ENCODE results near the gene LEMD1.
"Not testable (repeated sequence)": the region's sequence is repeated elsewhere in the genome, so short reads cannot be mapped to it uniquely, and the experiment has no call there.

The LEMD1 gene

DNA sequence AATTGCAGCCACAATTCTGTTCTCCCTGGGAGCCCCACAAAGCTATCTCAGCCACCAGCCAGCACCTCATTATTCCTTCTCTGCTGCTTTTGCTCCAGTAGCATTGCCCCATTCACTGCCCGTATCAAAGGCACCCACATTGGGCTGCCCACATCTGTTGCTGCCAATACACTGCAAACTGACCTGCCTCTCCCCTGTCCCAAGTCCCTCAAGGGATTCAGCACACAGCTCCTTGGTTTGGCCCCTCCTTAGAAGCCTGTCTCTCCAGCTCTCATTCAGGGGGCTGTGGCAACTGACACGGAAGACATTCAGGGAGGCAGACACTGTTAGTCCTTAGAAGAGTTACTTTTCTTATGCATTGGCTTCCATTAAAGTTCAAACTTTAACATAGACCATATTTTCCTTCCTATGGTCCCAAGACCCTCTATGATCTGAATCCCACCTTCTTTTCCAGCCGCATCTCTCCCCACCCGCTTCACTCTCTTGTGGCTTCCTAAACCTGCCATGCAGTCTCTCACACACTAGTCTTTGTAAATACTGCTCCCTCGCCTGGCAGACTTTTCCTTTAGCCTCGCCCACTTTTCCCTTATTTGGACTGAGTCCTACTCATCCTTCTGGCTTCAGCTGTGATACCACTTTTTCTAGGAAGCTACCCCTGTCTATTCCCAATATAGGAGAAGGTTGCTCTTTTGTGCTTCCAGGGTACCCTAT is 45.9 kb downstream of the LEMD1 start:
- no peak for DNase-seq

DNA sequence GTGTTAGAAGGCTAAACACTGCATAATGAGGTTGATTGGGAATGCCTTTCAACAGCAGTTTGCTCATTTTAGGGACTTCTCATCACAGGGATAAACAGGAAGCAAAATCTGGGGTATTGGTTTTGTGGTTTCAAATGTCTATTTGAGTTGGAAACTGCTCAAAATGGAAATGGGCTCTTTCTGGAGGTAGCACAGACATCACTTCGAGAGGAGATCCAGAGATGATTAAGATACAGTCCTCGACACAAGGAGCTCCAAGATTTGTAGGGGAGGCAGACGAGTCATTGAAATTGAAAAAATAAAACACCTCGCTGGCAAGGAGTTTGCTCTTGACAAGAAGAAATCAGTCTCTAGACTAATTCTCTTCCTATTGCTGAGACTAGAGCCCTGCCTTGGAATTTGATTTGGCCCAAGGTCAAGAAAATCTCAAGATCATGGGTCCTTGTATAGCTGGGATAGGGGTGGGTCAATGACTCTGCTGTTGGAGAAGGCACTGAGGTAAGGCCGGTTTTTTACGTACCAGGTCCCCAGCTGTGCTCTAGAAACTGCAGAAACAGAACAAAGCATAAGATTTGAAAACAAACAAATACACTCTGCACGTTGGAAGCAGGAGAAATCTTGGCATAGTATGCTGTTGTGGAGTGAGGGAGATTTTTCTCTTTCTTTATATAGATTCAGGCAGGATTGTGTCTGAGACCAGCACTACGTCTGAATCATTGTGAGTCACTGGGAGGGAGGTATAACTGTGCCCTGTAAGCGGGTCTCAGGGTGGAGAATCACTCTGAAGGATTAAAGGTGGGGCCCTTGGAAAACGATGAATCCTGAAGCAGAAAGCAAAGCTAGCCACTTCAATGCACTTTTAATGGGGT is 47.4 kb downstream of the LEMD1 start:
- DNase-seq = no peak

DNA sequence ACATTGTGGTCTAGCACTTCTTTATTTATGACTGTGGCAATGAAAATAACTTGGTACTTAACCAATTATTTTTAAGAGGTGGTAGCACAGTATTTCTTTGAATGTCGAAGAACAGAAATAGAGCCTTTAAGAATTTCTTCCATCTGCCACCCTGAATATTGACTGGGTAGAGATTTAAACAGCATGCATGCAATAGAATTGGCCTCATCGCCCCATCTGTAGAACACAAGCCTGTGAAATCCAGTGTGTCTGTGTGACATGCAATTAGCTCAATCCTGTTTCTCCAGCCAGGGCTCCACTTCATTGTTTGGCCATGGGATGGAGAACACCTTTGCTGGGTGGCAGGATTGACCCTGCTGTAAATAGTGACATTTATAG is 48.1 kb downstream of the LEMD1 start:
- DNase-seq = no peak

DNA sequence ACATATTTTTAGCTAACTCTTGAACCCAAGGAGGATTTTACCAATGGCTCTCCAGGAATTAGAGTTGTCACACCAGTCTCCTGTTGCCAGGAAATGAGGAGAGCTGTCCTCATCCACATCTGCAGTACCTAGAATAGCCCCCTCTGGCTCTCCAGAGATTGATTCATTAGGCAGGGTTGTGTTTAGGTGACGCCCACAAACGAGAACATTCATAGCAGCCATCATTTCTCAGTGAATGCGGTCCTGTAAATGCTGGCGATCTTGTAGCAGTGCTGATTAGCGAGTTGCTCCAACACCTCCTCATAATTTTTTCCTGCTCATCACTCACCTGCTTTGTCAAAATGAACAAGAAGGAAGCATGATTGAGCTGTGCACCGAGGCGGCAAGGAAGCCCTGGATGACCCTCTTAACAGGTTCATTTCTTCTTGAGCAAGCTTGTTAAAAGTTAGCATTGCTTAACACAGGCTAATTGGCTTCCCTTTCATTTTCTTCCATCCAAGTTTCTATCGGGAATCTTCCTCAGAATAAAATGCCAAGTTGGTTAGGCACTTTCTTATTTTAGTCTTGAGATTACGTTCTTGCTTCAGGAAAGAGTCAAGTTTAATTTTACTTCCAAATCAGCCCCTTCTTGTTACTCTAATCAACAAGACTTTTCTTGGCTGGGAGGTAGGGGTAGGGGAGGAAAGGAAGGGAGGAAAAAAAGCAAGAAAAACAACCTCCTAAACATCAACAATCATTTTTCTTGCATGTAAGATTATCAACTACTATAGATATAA is 48.6 kb downstream of the LEMD1 start:
- no peak for DNase-seq

DNA sequence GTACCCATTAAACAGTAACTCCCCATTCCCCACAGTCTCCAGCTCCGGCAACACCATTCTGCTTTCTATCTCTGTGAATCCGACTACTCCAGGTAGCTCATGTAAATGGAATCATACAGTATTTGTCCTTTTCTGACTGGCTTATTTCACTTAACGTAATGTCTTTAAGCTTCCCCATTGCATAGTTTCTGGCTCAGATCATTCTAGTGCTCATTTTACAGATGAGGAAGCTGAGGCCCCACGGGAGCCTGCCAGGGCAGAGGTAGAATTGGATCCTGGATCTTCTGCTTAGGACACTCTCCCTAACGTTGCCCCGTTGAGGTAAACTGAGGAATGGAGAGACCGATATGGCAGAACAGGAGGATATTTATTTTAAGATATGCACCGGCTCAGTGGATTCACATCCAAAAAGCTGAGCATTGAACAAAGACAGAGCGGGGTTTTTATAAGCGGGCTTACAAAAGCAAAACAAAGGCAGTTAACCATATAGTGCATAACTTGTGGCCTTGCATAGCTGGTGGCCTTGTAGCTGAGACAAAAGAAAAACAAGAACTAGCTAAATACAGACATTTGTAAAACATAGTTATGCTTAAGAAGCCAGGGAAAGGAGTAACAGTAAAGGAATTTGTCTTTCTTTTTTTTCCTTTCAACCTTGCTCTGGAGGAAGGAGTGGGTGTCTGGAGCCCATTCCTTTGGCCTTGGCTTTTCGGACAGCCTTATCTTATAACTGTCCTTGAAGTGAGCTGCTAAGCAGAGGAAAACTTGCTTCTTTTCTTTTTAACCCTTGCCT is 49.8 kb downstream of the LEMD1 start:
- DNase-seq = no peak

DNA sequence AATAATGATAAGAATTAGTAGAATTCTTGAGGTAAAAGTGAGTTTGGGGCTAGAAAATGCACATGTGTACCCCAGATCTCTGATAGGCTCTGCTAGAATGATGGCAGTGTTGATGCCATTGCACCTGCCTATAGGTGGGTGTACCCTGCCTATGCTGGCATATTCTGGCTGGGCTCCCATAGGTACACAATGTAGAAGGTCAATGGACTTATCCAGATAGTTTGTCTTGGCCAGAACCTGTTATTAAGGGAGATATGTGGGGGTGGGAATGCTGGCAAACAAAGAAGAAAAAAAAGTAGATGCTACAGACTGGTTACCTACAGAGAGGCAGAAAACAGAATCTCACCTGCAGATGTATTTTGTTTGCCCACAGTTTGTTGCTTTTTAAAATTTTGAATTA is 51.1 kb downstream of the LEMD1 start:
- no peak for DNase-seq

DNA sequence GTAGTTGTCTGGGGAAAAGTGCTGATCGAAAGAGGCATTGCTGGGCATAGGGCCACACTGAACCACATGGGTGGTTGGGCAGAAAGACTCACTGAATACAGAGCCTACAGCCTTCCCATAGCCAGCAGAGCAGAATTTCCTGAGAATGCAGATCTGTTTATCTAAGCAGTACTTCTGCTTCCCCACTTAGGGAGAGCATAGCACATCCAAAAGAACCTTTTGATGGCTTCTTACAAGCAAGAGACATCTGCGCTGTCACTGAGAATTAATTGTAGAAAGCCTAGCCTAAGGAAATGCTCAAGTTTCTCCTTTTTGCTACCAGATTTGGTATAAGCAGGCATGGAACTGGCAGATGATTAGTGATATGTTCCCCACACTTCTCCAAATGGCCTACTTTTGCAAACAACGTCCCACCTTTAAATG is 52.1 kb downstream of the LEMD1 start:
- no peak for DNase-seq

DNA sequence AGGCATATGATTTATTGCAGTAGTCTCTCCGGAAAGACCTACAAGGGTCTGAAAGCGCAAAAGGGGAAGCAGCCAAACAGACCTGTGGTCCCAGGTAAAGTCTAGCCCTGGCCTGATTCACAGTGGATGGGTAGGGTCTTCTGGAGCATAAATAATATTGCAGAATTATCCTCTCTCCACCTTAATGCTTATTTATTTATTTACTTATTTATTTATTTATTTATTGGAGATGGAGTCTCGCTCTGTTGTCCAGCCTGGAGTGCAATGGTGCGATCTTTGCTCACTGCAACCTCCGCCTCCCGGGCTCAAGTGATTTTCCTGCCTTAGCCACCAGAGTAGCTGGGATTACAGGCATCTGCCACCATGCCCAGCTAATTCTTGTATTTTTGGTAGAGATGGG is 53.4 kb downstream of the LEMD1 start:
- no peak for DNase-seq

DNA sequence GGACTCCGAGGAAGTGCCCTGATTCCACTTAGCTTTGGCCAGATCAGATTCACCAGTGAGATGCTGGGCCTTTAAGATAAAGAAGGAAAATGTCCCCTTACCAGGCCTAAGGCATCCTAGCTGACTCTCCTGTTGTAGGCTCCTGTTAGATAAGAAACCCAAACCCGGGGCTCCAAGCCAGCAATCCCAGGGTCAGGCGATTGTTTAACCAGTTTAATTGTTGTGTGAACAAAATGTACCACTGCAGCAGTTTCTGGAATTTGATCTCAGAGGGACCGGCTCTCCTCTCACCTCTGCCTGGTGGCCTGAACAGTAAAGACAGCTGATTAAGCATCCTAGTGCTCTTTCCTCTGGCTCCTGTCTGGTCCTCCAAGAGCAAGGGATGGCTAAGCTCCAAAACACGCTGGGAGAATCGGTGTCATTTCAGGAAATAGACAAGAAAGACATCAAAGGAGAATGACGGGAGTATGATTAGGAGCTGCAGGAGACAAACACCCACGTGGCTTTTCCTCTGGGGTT is 55.9 kb downstream of the LEMD1 start:
- DNase-seq = no peak

DNA sequence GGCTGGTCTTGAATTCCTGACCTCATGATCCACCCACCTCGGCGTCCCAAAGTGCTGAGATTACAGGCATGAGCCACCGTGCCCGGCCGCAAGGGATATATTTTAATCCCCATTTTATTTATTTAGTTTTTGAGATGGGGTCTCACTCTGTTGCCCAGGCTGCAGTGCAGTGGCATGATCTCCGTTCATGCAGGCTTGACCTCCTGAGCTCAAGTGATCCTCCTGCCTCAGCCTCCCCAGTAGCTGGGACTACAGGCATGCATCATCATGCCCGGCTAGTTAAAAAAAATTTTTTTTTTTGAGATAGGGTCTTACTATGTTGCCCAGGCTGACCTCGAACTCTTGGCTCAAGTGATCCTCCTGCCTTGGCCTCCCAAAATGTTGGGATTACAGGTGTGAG is 56.8 kb downstream of the LEMD1 start:
- not testable (repeated sequence) for DNase-seq

DNA sequence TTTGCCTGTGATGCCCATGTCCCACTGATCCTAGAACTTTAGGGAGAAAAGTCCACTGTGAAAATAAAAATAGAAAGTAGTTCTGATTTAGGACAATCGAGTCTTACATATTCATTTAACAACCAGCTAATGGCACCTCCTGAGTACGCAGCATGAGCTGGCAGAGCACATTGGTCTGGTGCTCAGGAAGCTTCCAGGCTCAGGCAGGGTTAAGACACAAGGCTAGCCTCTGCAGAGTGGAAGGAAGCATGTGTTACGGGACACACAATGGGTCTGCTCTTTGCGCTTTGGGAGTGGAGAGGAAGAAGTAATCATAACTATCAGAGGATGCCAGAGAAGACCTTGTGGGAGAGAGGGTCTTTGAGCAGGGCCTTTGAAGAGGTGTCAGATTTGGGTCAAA is 61.0 kb downstream of the LEMD1 start:
- no peak for DNase-seq

DNA sequence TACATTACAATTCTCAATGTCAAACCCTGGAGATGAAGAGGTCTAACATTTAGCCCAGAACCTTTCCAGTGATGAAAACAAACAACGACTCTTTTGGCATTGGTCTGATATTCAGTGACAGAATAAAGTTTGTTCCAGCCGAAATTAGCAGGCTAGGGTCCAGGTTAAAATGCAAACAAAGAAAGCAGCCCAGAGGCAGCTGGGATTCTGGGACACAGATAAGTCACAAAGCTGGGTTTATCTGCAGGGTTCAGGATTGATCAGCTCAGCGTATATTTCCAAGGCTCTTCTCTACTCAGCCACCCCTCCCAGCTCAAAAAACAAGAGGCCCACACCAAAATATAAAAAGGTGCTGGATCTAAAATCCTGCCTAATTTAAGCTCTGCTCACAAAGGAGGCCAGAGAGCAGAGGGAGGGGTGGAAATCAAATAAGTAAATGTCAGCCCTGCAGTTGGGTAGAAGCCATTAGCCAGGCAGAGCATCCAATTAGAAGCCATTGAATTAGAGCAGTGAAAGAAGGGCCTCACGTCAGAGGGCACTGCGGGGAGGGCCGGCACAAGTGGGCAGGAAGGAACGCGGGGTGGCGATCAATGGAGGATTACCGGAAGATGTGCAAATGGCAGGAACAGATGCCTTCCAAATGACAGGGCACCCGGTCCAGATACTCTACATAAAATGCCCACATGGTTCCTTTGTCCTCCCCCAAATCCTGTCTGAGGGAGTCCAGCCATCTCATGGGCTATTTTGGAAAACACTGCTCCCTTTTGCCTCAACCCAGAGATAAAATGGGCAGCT is 61.9 kb downstream of the LEMD1 start:
- DNase-seq = no peak

DNA sequence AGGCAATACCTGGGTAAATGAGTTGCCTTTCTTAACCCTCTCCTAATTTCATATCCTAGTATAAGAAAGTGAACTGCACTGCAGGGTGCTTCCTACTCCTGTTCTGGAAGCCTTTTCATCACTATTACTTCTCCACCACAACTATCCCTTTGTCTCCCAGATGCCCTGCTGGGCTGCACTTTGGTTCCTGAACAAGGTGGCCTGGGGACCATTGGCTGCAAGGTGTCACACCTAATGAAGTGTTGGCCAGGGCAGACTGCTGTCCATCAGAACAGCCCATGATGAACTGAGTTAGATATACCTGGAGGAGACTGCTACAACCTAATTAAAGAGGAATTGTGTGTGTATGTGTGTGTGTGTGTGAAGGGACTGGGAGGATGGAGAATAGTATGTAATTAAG is 63.3 kb downstream of the LEMD1 start:
- no peak for DNase-seq

DNA sequence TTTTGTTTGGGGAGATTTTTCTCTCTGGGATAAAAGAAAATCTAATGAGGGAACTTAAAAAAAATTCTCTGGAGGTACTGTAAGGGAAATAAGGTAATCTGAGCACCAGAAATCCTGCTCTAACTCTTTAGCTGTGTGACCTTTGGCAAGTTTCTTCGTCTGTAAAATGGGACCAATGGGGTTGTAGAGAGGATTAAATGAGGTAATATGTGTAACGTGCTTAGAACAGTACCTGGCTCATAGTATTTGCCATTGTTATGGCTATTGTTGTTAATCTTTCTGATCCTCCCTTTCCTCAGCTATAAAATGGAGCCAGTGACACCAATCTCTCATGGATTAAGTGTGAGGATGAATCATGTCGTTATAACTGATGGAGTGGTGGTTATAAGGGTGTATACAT is 64.3 kb downstream of the LEMD1 start:
- DNase-seq = no peak

DNA sequence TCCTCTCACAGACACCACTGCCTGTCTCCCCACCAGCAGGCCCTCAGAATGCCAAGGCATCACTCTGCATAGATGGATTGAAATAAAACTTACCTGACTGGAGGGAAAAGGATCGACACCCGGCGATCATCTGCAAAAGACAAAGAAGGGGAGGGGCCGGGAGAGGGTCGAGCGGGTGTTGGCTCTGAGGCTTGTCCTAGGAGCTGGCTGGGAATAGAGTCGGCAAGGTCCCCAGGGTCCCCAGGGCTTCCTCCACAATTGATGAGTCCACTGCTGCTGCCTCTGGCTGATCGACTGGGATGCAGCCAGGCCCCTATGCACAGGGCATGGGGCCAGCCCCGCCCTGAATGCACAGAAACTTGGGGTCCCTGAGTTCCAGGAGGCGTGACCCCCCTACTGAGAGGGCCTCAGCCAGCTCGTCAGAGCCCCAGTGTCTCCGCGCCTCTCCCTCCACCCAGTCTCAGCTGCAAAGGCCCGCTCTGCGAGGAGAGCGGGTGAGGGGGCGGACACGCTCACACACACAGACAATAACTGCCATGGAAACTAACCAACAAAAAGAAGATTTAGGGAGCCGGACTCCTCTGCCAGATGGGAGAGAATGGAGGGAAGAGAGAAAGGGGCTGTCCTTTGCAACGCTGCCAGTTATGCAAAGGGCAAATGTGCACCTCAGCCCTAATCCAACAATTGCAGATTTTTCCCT is 65.3 kb downstream of the LEMD1 start, which contains the start of gene KLHDC8A:
Gene KLHDC8A (minus strand): TSS at position 483 of the 700 bp plus-strand sequence. CDS start 13,318 bp downstream, outside the sequence.
- no peak for DNase-seq

DNA sequence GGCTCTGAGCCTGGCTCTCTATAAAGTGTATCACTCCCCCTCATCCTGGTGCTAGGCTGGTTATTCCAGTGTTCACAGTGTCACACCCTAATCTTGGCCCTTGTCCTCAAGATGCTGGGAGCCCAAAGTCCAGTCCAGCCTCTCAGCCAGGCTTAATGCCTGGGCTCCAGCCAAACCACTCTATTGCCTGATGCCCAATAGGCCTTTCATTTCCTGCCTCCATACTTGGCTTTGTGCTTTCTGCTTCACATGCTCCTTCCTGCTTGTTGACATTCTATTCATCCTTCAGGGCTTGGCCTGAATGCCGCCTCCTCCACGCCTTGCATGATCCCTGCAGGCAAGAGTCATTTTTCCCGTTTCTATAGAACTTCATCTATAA is 66.8 kb downstream of the LEMD1 start:
- no peak for DNase-seq

DNA sequence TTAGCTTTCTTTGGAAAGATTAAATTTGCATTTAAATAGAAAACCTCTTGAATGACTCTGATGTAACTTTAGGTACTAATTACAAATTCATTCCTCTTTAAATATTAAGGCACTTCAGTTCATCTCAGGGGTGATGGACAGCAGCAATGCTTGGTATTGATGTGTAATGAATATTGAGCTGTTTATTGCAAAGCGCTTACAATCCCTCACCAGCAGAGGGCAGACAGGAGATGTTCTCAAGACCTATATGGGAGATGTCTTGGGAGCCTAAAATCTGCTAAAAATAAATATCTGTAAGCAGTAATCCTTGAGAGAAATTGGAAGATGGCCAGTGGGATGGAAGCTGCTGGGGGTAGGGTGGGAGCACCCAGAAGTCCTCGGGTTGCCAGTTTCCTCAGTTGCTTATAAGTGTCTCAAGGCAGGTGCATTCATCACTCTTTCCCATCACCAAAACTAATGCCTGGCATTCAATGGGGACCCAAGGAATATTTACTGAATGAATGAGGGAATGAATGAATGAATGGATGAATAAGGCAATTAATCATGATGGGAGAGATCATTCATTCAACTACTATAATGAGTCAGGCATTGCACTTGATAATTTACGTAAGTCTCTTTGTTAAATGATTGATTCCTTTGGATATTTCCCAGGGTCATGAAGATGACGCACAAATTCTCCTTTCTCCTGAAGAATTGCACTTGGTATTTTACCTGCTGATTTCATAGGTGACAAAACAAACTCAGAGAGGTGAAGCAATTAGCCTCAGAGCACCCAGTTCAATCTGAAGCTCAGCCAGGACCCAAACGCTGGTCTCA is 67.4 kb downstream of the LEMD1 start:
- DNase-seq = peak; percentile 48

DNA sequence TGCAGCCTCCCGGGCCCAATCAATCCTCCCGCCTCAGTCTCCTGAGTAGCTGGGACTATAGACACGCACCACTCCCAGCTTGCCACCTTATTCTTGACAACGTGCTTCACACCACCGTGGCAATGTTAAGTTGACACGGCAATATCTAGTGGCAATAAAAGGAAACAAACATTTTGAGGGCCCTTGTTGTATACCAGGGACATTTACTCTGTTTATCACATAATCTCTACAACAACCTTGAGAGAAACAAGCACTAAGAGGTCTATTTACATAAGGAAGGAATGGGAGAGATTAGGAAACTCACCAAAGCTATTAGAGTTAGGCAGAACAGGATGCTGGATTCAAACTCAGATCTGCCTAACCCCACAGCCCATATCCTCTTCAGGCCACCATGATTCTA is 68.2 kb downstream of the LEMD1 start:
- DNase-seq = no peak

DNA sequence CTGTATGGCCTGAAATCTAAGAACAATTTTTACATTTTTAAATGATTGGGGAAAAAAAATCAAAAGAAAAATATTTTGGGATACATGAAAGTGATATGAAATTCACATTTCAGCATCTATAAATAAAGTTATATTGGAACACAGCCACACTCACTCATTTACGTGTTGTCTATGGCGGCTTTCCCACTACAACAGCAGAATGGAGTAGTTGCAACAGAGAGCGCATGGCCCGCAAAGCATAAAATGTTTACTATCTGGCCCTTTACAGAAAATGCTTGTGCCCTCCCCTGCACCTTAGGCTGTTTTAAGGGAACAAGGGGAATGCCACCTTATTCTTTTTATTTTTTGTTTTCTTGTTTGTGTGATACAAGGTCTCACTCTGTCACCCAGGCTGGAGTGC is 68.7 kb downstream of the LEMD1 start:
- no peak for DNase-seq

All from central memory CD4-positive, alpha-beta T cell (primary cell).